ENCODE measurements around the gene DNHD1. TPM values are rescaled to one million over a fixed set of nuclear protein-coding genes. Genes with fewer than 3 reads are reported as not detected.

DNHD1 gene
- total and polyA plus RNA-seq, 9 of the 15 experiments (the other 6 are each of a cell fraction or from before 2014, with no cell fraction given): 0.82 to 9.7 (median 3.8) TPM

- TF ChIP-seq ZFP91 (CRISPR knock-in tag; IDR thresholded peaks at IDR 0.05) (no peak), TCF7 (IDR thresholded peaks at IDR 0.05; ENCODE audit: borderline replicate concordance) (no peak), SREBF1 (IDR thresholded peaks at IDR 0.05; ENCODE audit: borderline replicate concordance, low read depth, low read length) (no peak), MEF2A (IDR thresholded peaks at IDR 0.05; ENCODE audit: control insufficient read depth, low read depth, low read length) (no peak), CAMTA2 (CRISPR knock-in tag; conservative IDR thresholded peaks at IDR 0.05) (no peak), ZNF740 (CRISPR knock-in tag; IDR thresholded peaks at IDR 0.05) (no peak), ZNF740 (tag; IDR thresholded peaks at IDR 0.05) (no peak; a peak in 1 of 4 replicates), TRIM24 (IDR thresholded peaks at IDR 0.05) (peak; percentile 56 to 84; a peak in 3 of 4 replicates), ZNF232 (CRISPR knock-in tag; IDR thresholded peaks at IDR 0.05) (no peak), HEY1 (CRISPR knock-in tag; IDR thresholded peaks at IDR 0.05; ENCODE audit: borderline replicate concordance) (no peak), RB1 (IDR thresholded peaks at IDR 0.05; ENCODE audit: low read depth) (peak; percentile 66), PRDM10 (IDR thresholded peaks at IDR 0.05; ENCODE audit: partially characterized antibody) (no peak), FOXK2 (conservative IDR thresholded peaks at IDR 0.05 in 1 of 2, IDR thresholded peaks at IDR 0.05 in 1 of 2; ENCODE audit: low read depth in 2 of 2) (peak; percentile 78 to 86; a peak in 3 of 4 replicates), NCOA6 (IDR thresholded peaks at IDR 0.05) (no peak), ZEB2 (IDR thresholded peaks at IDR 0.05) (0 out of 2 replicates have a peak, but pooled peaks have one; percentile 28), DACH1 (IDR thresholded peaks at IDR 0.05; ENCODE audit: partially characterized antibody) (peak; percentile 93)
These were observed 71.3 kb downstream of the DNHD1 start (continued) for GRCh38 chr11:6568191-6568918.
